HepG2 (cell line): ENCODE measurements around the gene SLC25A23. TPM values are rescaled to one million over a fixed set of nuclear protein-coding genes. Genes with fewer than 3 reads are reported as not detected.

ENCODE experiments used
- HDAC1 ChIP-seq: sonication (generic); formaldehyde crosslinking; IDR thresholded peaks from 2 replicates; pipeline ENCODE4 v1.5.1; 2020; ENCODE audit warnings: mild to moderate bottlenecking, missing genetic modification reagents
- HNRNPK ChIP-seq: fragments of 200-400 bp; formaldehyde crosslinking; IDR thresholded peaks from 2 replicates; pipeline ENCODE4 v1.6.1; 2018; ENCODE audit warnings: low read length, low read depth, moderate library complexity, mild to moderate bottlenecking; ENCODE audit not compliant: poor library complexity, severe bottlenecking
- MBNL3 ChIP-seq: fragments of 250-450 bp; sonication (Bioruptor Pico); conservative IDR thresholded peaks from 2 replicates; pipeline ENCODE4 v1.8.0; 2022; ENCODE audit warnings: mild to moderate bottlenecking, inconsistent platforms
- PHF5A ChIP-seq: IDR thresholded peaks from one replicate; pipeline ENCODE4 v1.6.1; 2018; ENCODE audit warnings: low read depth, missing genetic modification reagents; ENCODE audit not compliant: unreplicated experiment
- PRDM10 ChIP-seq: sonication (generic); formaldehyde crosslinking; IDR thresholded peaks from 2 replicates; pipeline ENCODE4 v1.4.0; 2020; ENCODE audit warnings: low read depth, missing genetic modification reagents
- ZNF263 ChIP-seq: sonication (generic); formaldehyde crosslinking; IDR thresholded peaks from 2 replicates; pipeline ENCODE4 v1.4.0; 2020; ENCODE audit warnings: missing genetic modification reagents
- polyA plus RNA-seq, 8 experiments: library from polyadenylated mRNA; depleted of rRNA in 3 of 8; stranded (reverse) in 7 of 8; unstranded in 1 of 8; fragments of >200 nt; fragmentation: Illumina TruSeq in 4 of 8; extraction: Trizol in 4 of 8; gene quantifications; 2 replicates each; pipeline versions ENCODE4 v1.2.1 to v1.2.3, GENCODE V29; 2011 to 2016; ENCODE audit warnings: low read depth in 4 of 8, missing spikeins in 1 of 8, mixed read lengths in 1 of 8; ENCODE audit not compliant: insufficient read depth in 1 of 8
- total RNA-seq, 5 experiments: library from RNA; depleted of rRNA; stranded (reverse); fragments of >200 nt; fragmentation: Illumina TruSeq; extraction: Trizol; gene quantifications; 2 replicates each; pipeline ENCODE4 v1.2.3, GENCODE V29; 2016; ENCODE audit warnings: low read depth in 1 of 5
- TF ChIP-seq, protein P1 (sequence below): sonication (generic); formaldehyde crosslinking; IDR thresholded peaks from 2 replicates; pipeline ENCODE4 v1.5.1; 2020; ENCODE audit warnings: mild to moderate bottlenecking, missing genetic modification reagents, moderate library complexity

SLC25A23 gene
- total and polyA plus RNA-seq, 2 of the 13 experiments (the other 11 are each of a cell fraction or from before 2014, with no cell fraction given): 12.4 to 15.2 TPM

GRCh38 chr19:6501740-6502648 is 42.4 kb upstream of the SLC25A23 start, which contains the start of gene TUBB4A (continued):
- TF ChIP-seq PRDM10 (CRISPR knock-in tag) (no peak), HNRNPK (peak; percentile 32), HDAC1 (CRISPR knock-in tag) (0 out of 2 replicates have a peak, but pooled peaks have one; percentile 21), MBNL3 (CRISPR knock-in tag) (no peak), ZNF263 (CRISPR knock-in tag) (peak; percentile 28; the same call in 1 of the 2 replicates), PHF5A (no peak)
- TF ChIP-seq, protein P1, sequence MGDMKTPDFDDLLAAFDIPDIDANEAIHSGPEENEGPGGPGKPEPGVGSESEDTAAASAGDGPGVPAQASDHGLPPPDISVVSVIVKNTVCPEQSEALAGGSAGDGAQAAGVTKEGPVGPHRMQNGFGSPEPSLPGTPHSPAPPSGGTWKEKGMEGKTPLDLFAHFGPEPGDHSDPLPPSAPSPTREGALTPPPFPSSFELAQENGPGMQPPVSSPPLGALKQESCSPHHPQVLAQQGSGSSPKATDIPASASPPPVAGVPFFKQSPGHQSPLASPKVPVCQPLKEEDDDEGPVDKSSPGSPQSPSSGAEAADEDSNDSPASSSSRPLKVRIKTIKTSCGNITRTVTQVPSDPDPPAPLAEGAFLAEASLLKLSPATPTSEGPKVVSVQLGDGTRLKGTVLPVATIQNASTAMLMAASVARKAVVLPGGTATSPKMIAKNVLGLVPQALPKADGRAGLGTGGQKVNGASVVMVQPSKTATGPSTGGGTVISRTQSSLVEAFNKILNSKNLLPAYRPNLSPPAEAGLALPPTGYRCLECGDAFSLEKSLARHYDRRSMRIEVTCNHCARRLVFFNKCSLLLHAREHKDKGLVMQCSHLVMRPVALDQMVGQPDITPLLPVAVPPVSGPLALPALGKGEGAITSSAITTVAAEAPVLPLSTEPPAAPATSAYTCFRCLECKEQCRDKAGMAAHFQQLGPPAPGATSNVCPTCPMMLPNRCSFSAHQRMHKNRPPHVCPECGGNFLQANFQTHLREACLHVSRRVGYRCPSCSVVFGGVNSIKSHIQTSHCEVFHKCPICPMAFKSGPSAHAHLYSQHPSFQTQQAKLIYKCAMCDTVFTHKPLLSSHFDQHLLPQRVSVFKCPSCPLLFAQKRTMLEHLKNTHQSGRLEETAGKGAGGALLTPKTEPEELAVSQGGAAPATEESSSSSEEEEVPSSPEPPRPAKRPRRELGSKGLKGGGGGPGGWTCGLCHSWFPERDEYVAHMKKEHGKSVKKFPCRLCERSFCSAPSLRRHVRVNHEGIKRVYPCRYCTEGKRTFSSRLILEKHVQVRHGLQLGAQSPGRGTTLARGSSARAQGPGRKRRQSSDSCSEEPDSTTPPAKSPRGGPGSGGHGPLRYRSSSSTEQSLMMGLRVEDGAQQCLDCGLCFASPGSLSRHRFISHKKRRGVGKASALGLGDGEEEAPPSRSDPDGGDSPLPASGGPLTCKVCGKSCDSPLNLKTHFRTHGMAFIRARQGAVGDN (CRISPR knock-in tag): peak; percentile 32
